Measurements from ENCODE around the gene CCDC17. TPM values are rescaled to one million over a fixed set of nuclear protein-coding genes. Genes with fewer than 3 reads are reported as not detected.
A peak's percentile ranks its signal among the peaks of the same experiment; 100 is the strongest.

Gene CCDC17
- total RNA-seq, 1 donor from 2014 or later, result not detected

DNA sequence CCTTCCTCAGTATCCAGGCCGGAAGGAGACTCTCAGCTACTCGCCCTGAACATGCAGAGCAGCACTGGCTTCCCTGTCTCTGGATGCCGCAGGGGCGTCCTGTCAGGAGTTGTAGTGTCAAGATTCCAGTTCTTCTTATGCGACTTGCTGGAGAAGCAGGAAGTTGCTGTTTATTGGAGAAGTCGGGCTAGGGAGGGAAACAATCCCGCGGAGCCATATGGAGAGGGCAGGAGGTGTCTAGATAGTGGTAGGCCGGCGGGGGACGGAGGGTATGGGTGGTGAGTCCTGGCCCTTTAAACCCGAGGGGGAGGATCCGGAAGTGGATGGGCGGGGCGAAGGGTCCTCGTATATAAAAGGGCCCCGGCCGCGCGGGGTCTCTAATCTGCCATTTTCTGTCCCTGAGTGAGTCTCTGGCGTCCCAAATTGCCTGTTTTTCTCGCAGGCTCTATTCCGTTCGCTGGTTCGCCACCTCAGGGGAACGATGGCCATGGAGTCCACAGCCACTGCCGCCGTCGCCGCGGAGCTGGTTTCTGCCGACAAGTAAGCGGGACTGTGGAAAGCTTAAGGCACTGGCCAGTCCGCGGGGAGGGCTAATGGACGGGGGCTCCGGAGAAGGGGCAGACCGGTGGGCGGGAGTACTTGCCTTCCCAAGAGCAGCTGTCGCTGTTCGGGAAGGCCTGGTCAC lies 40.0 kb downstream of the CCDC17 start, which contains the start of gene NASP:
Gene NASP, plus strand, starts transcription at position 376 of the 685 bp plus-strand sequence. Its CDS starts 106 bp downstream, at position 482.
- DNase-seq, result peak; percentile 97

GRCh38 chr1:45583264-45583665 lies 40.6 kb downstream of the CCDC17 start:
- DNase-seq, result peak; percentile 99

DNA sequence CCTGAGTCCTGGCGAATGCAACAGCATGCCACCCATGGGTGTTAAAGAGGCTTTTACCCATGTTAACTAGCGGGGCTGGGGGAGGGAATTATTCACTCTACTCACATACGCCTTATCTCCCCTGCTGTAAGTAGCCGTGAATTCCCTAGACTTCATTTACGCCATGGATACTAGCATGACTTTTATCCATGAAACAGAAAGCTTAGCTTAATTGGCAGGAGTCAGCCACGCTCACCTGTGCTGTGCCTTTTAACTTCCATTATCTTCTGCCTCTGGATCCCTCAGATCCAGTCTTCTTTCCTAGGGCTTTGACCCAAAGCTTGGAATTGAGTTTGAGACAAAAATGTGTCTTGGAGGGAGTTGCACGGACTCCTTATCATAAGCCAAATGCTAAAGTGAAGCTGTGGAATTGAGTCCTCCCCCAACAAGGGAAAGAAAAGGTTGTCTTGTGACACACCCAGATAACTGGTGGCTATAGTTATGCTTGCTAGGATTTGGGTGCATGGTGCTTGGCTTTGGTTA lies 49.7 kb downstream of the CCDC17 start:
- DNase-seq, result no peak

DNA sequence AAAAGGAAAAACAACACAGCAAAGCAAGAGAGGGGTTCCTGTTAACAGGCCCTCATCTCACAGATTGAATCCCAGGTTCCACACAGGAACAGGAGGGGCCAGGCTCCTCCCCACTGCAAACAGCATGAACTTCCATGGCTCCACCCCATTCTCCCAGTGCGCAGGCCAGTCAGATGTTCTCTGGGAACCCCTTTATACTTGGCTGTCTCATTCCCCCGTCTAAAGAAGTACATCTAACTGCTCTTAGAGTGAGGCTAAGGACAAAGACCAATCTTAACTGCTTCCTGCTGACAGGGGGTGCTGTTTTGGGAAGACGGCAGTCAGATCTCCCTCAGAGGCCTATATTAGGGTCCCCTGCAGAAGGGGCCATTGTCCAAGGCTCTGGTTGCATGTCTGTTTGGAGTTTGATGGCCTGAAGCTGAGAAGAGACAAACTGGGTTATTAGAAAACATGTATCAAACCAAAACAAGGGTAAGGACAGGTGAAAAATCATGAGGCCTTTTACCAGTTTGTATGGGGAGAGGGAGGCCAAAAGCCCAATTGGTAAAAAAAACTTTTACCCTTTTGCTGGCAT lies 50.5 kb downstream of the CCDC17 start:
- no peak for DNase-seq

- DNase-seq, result no peak
Measured at GRCh38 chr1:45570631-45571030, 53.2 kb downstream of the CCDC17 start.

Small RNA genes within 50 kb of the gene (small RNA-seq; reads per million reads assigned to genes)
- gene AL355480.1 (ENCODE audit: low replicate concordance) (not detected), gene AL355480.2 (ENCODE audit: low replicate concordance) (not detected), gene AL355480.3 (ENCODE audit: low replicate concordance) (not detected), gene AL355480.4 (ENCODE audit: low replicate concordance) (not detected)

Other genes starting within 250 kb of the CCDC17 start
- 5.5 TPM for gene TESK2, start 132.9 kb downstream of the CCDC17 start, total RNA-seq
- 1.8 TPM for gene CCDC163, start 124.0 kb downstream of the CCDC17 start, total RNA-seq
- 1.9 TPM for gene MMACHC, start 123.8 kb downstream of the CCDC17 start, total RNA-seq
- gene PRDX1, start 102.2 kb downstream of the CCDC17 start, total RNA-seq, result 150 TPM
- gene AKR1A1, start 73.2 kb downstream of the CCDC17 start, total RNA-seq, result 88.8 TPM
- gene NASP, start 40.0 kb downstream of the CCDC17 start, total RNA-seq, result 66.4 TPM
- gene GPBP1L1, start 62.5 kb upstream of the CCDC17 start, total RNA-seq, result 148 TPM
- 9.0 TPM for gene TMEM69, start 64.1 kb upstream of the CCDC17 start, total RNA-seq
- gene IPP, start 126.6 kb upstream of the CCDC17 start, total RNA-seq, result 16.6 TPM
- 68.1 TPM for gene MAST2, start 179.6 kb upstream of the CCDC17 start, total RNA-seq

Data from tongue (tissue), 3 donors.